Measurements from ENCODE around the gene VOPP1.
A peak's percentile ranks its signal among the peaks of the same experiment; 100 is the strongest.
"Not testable (repeated sequence)": the region's sequence is repeated elsewhere in the genome, so short reads cannot be mapped to it uniquely, and the experiment has no call there.

The VOPP1 gene, protein sequence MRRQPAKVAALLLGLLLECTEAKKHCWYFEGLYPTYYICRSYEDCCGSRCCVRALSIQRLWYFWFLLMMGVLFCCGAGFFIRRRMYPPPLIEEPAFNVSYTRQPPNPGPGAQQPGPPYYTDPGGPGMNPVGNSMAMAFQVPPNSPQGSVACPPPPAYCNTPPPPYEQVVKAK

DNA sequence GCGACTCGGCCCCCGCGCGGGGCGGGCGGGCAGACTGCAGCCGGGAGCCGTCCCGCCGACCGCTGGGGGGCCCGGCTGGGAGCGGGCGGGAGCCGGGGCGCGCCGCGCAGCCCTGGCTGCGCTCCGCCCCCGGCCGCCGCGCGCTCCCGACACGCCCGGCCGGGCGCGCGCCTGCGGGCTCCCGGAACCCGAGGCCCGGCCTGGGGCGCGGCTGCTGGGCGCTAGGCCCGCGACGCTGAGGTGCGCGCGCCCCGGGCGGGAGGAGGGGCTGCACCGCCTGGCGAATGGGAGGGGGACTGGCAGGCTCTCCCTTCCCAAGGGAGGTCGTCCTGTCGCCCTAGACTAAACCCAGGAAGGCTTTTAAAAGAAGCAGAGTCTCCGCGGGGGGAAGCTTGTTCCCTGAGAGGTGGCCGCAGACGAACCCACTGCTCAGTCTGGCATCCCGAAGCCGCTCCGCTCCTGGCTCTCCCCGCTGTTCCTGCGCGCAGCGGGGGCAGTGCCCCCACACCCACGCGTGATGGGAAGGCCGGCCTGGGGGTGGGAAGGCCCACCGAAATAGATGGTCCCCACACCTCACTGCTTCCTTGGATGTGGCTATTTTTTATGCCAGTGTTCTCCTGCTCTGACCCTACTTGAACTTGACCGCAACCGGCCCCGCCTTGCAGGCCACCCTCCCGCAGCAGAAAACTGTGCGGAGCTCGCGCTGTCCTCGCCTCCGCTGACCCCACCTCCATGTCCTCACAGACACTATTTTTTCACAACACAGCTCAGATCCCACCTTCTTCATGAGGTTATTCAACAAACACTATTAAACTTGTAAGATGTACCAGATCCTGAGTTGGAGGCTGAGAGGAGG lies at the start of gene VOPP1:
Gene VOPP1 (minus strand): TSS at position 125 of the 856 bp plus-strand sequence. CDS start 178 bp downstream, outside the sequence.
- peak; percentile 43 to 61 for DNase-seq

DNA sequence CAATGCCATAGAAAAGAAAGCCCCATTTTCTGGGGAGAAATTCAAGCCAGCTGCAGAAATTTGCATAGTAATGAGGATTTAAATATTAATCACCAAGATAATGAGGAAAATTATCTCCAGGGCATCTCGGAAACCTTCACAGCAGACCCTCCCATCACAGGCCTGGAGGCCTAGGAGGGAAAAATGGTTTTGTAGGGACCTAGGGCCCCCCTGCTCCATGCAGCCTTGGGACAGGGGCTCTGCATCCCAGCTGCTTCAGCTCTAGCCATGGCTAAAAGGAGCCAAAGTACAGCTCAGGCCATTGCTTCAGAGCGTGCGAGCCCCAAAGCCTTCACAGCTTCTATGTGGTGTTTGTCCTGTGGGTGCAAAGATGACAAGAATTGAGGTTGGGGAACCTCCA lies 46.6 kb upstream of the VOPP1 start:
- DNase-seq = no peak

DNA sequence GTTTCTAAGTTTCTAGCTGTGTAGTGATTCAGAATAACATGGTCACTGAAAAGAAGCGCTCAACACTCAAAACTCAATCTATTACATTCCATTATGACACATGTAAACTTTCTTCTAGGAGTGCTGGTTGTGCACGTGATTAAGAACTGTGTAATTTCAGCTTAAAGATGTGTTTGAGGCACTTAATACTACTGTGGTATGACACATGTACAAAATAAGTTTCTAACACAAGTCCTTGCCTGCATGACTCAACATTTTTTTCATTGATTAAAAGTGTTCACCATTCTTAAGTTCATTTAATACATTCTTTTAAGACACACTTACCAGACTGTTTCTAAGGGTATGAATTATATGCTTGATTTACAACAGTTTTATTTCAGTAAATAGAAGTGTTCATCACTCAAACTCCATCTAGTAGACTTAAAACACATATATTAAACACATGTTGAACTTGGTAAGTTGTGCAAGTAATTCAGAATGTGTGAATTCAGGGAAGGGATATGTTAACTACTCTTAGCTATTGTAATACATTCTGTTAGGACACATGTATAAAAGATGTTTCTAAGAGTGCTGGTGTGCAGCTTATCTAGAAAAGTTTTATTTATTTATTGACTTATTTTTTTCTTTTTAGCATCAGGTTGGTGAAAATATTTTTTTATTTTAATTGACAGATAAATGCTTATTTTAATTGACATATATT lies 42.2 kb upstream of the VOPP1 start:
- DNase-seq = not testable (repeated sequence)

DNA sequence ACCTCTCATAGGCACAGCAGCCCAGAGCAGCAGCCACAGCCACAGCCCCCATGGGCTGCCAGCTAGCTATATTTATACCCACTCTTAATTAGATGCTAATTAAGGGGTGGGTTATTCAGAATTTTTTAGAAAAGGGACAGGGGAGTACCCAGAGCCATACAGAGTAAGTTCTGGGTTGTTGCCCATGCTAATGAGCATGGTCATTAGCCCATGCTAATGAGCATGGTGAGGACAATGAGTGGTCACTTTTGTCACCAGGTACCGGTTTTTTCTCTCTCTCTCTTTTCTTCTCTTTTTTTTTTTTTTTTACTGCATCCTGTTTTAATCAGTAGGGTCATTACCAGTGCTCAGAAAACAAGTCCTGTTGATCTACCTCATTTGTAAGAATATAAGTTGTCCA lies 37.4 kb upstream of the VOPP1 start:
- not testable (repeated sequence) for DNase-seq

DNA sequence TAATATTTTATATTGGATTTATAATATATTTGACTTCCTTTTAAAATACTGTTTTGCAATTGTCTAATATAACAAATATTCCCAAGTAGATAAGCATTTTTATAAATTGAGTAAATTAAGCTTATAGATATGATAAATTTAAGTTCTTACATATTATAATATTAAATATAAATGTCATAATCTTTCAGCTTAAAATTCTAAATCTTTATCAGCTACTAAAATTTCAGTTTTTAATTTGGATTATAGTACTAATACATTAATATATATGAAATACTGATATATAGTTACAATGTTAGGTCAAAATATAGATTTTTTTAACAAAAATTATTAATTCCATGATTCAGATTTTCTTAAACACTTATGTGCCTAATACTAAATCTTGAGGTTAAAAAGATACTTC lies 33.4 kb upstream of the VOPP1 start:
- not testable (repeated sequence) for DNase-seq

DNA sequence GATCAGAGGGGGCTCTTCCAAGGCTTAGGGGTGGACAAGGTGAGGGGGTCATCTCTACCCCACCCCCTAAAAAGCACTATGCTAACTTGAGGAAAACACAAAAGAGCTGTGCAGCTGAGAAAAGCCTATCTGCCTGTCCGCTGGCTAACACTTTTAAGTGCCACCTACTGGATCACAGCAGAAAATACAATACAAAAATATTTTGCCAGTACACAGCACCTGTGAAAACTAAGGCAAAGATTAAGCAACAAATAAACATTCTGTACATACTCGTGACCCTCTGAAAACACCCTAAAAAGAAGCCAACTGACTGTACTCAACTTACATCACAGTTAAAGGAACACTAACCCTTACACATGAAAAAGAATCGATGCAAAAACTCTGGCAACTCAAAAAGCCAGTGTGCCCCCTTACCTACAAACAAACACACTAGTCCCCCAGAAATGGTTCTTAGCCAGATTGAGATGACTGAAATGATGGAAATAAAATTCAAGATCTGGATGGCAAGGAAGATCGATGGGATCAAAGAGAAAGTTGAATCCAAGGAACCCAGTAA lies 25.7 kb upstream of the VOPP1 start:
- not testable (repeated sequence) for DNase-seq

DNA sequence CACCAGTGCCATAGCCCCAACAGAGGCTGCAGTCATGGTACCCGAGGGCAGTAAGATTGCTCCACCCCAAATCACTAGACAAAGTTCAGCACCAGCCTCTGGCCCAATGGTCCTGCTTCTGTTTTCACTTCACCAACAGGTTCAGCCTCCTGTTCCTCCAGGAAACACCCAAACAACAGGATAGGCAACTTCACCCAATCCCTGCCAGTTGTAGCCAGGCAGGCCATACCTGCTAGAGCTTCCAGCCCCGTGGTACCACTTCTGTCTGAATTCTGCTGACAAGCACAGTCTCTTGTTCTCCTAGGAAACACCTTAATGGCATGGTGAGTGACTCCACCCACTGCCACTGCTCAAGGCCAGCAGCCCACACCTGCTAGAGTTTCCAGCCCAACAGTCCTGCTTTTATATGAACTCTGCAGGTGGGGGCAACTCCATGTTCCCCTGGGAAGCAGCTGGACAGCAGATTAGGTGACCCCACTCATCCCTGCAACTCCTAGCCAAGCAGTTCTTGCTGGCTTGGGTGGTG lies 25.0 kb upstream of the VOPP1 start:
- DNase-seq = not testable (repeated sequence)

DNA sequence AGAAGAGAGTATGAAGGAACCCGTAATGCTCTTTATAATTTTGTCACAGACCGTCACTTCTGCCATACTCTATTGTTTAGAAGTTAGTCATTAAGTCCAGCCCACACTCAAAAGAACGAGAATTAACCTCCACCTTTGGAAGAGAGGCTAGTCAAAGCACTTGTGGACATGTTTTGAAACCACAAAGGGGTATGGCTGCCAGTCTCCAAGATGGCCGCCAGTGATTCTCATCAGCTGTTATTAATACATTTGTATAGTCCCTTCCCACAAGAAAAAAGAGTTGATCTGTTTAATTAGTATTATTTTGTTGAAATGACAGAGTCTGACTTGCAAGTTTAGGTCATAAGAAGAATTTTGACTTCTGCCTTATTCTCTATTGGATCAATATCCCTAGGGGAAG lies 23.2 kb upstream of the VOPP1 start:
- no peak for DNase-seq

DNA sequence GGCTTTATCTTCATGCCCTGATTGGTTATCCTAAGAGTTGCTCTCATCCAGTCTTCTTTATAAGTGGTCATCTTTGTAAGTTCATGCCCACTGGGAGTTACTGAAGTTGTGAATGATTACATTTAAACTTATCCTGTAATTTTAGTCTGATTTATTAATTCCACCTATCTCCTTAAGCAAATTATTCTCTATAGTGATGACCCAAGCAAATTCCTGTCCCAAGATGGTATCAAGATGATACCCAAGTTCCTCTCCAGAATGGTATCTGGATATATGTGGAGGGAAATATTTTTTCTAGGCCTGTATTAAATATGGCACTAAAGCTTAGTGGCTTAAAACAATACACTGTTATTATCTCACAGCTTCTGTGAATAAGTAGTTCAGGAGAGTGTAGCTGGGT lies 22.6 kb upstream of the VOPP1 start:
- no peak for DNase-seq

DNA sequence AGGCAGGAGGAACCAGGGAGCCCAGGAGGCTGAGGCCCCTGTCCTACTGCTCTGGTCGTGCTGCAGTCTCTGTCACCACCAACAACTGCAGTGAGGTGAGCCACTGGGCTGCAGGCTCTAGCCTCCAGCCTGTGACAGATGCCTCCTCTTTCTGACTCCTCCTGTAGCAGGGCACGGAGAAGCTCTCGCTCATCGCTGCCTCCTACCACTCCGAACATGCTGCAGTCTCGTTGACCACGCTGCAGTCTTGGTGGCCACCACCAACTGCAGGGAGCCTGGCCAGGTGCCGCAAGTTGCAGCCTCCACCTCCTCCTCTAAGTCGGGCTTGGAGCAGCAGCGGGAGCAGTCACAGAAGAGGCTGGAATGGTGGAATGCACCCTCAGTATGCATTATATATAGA lies 22.1 kb upstream of the VOPP1 start:
- no peak for DNase-seq

DNA sequence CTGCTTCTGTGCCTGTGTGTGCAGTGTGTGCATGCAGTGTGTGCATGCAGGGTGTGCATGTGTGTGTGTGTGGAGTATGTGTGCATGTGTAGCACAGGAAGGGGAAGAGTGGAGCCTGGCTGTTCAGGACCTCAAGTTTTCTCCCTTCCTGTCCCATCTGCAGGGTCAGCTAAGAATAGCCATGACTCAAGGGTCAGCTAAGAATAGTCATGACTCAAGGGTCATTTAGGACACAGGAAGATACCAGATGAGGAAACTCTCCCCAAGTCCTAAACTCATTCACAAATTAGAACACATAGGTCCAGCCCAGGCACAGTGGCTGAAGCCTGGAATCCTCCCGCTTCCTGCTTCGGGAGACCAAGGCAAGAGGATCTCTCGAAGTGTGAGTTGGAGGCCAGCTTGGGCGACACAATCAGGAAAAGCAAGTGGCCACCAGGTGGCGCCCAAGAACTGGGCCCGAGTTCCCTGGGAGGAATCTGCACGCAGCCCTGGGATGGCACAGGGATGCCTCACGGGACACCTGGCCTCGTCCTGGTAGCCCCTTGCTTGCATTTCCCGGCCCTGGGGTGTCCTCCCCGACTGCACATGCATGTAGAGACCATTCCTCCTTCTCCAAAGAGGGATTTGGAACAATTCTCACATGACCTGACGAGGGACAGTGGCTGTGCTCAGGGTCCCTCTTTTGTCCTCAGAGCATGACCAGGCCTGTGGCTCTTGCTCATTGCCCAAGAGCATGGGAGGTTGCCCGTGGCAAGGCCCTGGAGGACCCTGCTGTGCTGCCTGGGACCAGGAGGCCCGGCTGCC lies 21.4 kb upstream of the VOPP1 start:
- DNase-seq = peak; percentile 79 to 84

DNA sequence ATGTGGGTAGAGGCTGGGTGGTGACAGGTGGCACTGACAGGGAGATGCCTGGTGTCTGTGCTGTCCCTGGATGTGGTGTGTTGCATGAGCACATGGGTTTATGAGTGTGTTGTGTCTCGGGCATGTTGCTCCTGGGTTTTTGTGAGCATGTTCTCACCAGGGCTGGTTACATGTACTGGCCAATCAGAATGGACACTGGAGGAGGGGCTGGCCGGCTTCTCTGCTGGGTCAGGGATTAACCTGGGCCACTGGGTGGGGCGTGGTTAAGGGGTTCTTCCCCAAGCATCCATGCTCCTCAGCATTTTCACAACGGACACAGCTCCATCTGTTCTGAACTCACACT lies 20.8 kb upstream of the VOPP1 start:
- no peak for DNase-seq

DNA sequence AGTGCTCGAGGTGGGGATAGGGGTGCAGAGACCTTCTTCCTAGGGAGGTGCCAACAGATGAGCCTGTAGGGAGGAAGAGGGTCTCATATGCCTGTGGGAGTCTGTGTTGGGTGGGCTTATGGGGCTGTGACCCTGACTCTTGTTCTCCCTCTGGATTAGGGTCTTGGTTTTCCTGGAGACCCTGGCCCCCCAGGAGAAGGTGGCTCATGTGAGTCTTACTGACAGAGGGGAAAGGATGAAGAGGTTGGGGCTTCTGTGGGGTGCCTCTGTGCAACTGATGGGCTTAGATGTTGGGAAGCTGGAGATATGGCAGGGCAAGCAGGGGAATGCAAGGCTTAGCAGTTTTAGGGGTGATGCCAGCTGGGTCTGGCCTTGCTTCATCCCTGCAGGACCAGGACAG lies 20.2 kb upstream of the VOPP1 start:
- DNase-seq = no peak

DNA sequence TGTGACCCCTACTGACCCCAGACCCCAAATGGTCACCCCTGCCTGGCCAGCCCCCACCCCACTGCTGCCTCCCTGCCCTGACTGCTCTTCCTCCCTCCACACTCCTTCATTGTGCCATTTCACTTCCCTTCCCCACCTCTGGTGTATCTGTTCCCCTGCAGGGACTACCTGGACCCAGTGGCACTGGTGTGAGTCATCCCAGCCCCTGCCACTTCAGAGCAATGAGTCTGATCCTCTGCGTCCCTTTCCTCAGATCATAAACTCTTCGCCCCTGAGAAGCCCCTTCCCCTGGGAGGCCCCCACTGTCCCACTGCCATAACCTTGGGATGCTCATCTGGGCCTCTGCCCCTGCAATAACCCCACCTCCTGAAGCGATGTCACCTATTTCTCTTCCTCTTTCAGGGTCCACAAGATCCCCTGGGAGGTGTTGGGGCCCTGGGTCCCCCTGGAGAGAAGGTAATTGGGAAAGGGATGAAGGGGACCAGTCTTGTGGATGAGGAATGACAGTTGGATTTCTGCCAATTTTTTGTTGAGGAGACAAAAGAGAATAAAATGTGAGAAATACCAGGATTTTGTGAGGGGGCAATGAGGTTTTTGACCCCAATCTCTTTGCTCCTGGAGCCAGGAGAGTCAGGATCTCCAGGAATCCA lies 19.1 kb upstream of the VOPP1 start:
- no peak for DNase-seq

DNA sequence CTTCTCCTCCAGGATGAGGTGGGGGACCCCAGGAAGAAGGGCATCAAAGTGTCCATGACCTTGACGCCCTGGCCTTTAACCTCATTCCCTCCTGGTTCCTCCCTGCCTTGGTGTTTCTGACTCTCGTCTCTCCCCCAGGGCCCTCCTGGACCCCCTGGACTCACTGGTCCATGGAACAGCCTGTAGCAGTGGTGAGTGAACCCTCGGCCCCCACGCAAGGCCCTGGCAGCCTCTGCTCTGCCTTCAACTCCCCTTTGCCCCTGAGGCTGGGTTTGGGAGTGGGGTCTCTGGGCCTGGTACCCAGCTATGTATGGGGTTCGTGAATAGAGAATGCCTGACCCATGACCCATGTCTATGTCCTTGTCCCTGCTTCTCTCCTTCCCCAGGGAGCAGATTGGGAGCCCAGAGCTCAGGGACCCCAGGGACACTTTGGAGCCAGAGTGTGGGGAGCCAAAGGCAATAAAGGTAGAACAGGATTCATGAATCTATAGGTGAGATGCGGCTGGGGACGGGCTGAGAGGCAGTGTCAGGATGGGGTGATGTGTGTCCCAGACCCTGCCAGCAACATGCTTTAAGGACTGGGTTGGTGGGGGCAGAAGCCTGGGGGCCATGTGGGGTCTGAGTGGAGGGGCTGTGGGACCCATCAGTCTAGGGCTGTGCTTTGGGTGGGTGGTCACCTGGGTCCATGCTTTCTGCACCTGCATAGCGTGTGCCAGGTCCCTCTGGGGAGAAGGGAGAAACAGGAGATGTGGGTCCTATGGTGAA lies 18.4 kb upstream of the VOPP1 start:
- no peak for DNase-seq

DNA sequence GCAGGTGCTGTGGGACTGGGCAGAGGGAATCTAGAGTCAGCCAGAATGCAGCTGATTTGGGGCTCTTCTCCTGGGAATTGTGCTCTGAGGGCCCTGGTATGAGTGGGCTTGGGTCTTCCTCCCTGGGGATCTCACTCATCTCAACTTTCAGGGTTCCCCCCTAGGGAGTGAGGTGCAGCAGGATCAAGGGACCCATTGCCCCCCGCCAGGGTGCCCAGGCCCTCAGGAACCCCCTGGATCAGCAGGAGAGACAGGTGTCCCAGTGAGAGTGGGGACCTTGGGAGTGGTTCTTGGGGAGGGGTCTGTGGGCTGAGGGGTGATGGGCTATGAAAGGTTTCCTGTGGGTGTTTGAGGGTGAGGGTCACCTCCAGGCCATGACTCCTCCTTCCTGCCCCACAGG lies 17.6 kb upstream of the VOPP1 start:
- DNase-seq = no peak

DNA sequence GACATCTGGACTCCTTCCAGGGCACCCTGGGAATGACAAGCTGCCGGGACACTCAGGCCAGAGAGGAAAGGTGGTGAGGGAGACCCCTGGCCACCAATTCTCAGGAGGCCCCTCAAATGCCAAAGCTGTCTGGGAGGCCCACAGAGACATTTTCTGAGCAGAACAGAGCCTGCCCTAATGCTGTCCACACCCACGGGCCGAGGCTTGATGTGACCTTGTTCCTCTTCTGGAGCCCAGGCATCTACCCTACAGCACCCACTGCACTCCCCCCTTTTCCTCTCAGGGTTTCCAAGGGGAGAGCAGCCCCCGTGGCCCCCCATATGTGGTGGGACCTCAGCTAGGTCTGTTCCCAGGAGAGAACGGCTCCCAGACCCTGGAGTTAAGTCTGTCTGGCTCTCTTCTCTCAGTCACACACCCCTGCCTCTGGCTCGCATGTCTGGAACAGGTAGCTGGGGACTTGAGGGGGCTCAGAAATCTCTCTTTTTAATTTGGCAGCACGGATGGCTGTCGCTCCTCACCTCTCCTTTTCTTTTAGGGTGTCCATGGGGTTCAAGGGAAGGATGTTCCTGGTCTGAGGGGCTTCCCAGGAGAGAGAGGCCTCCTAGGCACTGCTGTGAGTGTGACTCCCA lies 16.8 kb upstream of the VOPP1 start:
- DNase-seq = no peak

DNA sequence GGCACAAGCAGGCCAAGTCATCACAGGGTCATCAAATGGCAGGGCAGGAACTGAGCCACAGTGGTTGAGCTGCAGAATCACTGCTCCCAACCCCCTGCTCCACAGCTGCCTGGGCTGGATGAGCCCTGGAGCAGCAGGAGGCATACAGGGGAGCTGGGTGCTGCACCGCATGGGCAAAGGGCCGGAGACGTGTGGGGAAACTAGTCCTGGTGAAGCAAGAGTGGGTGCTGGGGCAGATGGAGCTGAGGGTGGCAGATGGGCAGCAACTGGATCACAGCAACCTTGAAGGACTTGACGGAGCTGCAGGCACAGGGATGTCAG lies 16.0 kb upstream of the VOPP1 start:
- no peak for DNase-seq

DNA sequence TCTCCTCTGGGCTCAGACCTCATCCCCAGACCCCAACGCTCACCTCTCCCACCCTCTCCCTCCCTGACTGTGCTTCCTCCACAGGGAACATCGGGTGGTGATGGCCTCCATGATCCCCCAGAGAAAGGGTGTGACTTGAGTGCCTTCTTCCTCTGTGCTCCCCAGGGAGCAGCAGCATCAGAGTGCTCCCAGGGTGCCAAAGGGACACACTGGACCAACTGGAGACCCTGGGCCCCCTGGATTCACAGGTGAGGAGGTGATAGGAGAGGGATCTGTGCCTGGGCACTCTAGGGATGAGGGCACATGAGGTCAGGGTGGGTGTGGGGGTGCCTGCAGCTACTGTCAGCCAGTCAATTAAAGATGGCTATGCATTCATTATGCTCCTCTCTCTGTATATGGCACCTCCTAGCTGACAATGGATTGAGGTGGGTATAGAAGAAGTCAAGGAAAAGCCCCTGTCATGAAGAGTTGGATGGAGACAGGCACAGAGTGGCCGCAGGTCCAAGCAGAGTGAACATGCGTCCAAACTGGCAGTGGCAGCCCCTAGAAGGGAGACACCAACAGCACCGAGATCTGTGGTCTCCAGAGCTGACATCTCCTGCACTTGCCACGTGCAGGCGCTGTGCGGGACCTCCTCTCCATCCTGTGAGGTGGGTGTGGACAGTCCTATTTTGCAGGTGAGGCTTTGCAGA lies 15.5 kb upstream of the VOPP1 start:
- no peak for DNase-seq

DNA sequence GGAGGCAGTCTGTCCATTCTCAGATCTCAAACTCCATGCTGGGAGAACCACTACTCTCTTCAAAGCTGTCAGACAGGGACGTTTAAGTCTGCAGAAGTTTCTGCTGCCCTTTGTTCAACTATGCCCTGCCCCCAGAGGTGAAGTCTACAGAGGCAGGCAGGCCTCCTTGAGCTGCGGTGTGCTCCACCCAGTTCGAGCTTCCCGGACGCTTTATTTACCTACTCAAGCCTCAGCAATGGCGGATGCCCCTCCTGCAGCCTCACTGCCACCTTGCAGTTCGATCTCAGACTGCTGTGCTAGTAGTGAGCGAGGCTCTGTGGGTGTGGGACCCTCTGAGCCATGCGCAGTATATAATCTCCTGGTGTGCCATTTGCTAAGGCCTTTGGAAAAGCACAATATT lies 10.4 kb upstream of the VOPP1 start:
- DNase-seq = not testable (repeated sequence)
